ENCODE results near the gene AQP1.

DNA sequence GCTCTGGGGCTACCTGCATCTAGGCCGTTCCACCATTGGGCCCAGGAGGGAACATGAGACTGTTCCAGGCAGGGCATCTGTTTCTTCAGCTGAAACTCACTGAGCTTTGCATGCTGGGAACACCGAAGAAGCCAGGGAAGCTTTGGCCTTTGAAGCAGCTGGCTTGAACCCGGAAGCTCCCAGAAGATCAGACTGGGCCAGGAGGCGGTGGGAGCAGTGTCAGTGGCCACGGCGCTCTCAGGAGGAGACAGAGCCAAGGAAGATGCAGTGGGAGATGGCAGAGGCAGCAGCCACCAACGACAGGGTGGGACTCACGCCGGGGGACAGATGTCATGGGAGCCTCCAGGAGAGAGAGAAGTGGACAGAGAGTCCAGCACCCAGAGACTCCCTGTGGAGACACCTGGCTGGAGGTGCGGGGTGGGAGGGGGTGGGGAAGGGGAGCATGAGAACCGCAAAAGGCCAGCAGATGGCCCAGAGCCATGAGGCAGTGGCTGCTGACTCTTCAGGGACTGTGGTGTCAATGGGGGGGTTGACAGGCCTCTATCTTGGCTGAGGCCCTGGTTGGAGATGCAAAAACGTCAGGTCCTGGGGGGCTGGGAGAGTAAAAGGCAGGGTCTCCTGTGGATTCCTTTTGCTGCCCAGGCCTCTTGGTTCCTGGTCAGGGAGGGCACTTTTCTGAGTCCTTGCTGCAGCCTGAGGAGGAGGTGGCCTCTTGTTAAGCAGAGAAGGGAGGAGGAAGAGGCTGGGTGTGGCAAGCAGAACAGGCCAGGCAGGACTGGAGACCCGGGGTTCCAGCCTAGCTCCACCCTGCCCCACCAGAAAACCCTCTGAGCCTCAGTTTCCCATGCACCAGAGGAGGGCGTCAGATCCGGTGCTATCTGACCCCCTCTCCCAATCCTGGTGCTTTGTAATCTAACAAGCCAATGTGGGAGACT is 6.3 kb upstream of the AQP1 start:
- TF ChIP-seq, protein P1, sequence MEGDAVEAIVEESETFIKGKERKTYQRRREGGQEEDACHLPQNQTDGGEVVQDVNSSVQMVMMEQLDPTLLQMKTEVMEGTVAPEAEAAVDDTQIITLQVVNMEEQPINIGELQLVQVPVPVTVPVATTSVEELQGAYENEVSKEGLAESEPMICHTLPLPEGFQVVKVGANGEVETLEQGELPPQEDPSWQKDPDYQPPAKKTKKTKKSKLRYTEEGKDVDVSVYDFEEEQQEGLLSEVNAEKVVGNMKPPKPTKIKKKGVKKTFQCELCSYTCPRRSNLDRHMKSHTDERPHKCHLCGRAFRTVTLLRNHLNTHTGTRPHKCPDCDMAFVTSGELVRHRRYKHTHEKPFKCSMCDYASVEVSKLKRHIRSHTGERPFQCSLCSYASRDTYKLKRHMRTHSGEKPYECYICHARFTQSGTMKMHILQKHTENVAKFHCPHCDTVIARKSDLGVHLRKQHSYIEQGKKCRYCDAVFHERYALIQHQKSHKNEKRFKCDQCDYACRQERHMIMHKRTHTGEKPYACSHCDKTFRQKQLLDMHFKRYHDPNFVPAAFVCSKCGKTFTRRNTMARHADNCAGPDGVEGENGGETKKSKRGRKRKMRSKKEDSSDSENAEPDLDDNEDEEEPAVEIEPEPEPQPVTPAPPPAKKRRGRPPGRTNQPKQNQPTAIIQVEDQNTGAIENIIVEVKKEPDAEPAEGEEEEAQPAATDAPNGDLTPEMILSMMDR (IDR thresholded peaks at IDR 0.05): no peak
- no peak for TF ChIP-seq POLR2AphosphoS5 (IDR thresholded peaks at IDR 0.05)
- TF ChIP-seq POLR2A (IDR thresholded peaks at IDR 0.05): no peak
